Panc1 (cell line): Measurements from ENCODE around the gene FOXP4.

ENCODE experiments used
- POLR2AphosphoS5 ChIP-seq: IDR thresholded peaks from 2 replicates; pipeline ENCODE4 v1.6.1; 2012; ENCODE audit warnings: mild to moderate bottlenecking, low read depth, low read length, moderate library complexity
- REST ChIP-seq, 2 experiments: IDR thresholded peaks; 2 replicates each; pipeline ENCODE4 v1.6.1; 2011 to 2012; ENCODE audit warnings: low read depth in 2 of 2, control low read depth in 1 of 2, low read length in 1 of 2, mild to moderate bottlenecking in 1 of 2, moderate library complexity in 1 of 2; ENCODE audit not compliant: insufficient read depth in 1 of 2
- SIN3A ChIP-seq: IDR thresholded peaks from 2 replicates; pipeline ENCODE4 v1.6.1; 2012; ENCODE audit warnings: low read depth, mild to moderate bottlenecking, low read length, moderate library complexity, borderline replicate concordance; ENCODE audit not compliant: insufficient read depth
- TCF7L2 ChIP-seq: IDR thresholded peaks from 2 replicates; pipeline ENCODE4 v1.6.1; 2011; ENCODE audit warnings: mild to moderate bottlenecking, low read depth, low read length, inconsistent platforms
- TF ChIP-seq, protein P1 (sequence below): fragments of 450-650 bp; IDR thresholded peaks from 2 replicates; pipeline ENCODE4 v1.5.1; 2017; ENCODE audit warnings: mild to moderate bottlenecking

- TF ChIP-seq REST (IDR thresholded peaks at IDR 0.05; ENCODE audit: insufficient read depth in 1 of 2, low read depth in 2 of 2, low read length in 1 of 2) = no peak
- TF ChIP-seq, protein P1, sequence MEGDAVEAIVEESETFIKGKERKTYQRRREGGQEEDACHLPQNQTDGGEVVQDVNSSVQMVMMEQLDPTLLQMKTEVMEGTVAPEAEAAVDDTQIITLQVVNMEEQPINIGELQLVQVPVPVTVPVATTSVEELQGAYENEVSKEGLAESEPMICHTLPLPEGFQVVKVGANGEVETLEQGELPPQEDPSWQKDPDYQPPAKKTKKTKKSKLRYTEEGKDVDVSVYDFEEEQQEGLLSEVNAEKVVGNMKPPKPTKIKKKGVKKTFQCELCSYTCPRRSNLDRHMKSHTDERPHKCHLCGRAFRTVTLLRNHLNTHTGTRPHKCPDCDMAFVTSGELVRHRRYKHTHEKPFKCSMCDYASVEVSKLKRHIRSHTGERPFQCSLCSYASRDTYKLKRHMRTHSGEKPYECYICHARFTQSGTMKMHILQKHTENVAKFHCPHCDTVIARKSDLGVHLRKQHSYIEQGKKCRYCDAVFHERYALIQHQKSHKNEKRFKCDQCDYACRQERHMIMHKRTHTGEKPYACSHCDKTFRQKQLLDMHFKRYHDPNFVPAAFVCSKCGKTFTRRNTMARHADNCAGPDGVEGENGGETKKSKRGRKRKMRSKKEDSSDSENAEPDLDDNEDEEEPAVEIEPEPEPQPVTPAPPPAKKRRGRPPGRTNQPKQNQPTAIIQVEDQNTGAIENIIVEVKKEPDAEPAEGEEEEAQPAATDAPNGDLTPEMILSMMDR = no peak
- TF ChIP-seq POLR2AphosphoS5 = no peak
- no peak for TF ChIP-seq SIN3A
- no peak for TF ChIP-seq TCF7L2
These were observed 30.2 kb upstream of the FOXP4 start for GRCh38 chr6:41515995-41516394.
